ENCODE data around the gene MTM1.

GRCh38 chrX:150567645-150568319, 639 bp upstream of the MTM1 start:
- TF ChIP-seq POLR2AphosphoS5 (IDR thresholded peaks at IDR 0.05): no peak
- TF ChIP-seq, protein P1, sequence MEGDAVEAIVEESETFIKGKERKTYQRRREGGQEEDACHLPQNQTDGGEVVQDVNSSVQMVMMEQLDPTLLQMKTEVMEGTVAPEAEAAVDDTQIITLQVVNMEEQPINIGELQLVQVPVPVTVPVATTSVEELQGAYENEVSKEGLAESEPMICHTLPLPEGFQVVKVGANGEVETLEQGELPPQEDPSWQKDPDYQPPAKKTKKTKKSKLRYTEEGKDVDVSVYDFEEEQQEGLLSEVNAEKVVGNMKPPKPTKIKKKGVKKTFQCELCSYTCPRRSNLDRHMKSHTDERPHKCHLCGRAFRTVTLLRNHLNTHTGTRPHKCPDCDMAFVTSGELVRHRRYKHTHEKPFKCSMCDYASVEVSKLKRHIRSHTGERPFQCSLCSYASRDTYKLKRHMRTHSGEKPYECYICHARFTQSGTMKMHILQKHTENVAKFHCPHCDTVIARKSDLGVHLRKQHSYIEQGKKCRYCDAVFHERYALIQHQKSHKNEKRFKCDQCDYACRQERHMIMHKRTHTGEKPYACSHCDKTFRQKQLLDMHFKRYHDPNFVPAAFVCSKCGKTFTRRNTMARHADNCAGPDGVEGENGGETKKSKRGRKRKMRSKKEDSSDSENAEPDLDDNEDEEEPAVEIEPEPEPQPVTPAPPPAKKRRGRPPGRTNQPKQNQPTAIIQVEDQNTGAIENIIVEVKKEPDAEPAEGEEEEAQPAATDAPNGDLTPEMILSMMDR (IDR thresholded peaks at IDR 0.05): no peak
- no peak for TF ChIP-seq POLR2A (IDR thresholded peaks at IDR 0.05)
- TF ChIP-seq EP300 (IDR thresholded peaks at IDR 0.05): no peak
